Measurements from ENCODE around the gene HSD17B12. TPM values are rescaled to one million over a fixed set of nuclear protein-coding genes. Genes with fewer than 3 reads are reported as not detected.

The HSD17B12 gene
- polyA plus RNA-seq, 3 donors: 13.3 to 35.5 (median 30.4) TPM

DNA sequence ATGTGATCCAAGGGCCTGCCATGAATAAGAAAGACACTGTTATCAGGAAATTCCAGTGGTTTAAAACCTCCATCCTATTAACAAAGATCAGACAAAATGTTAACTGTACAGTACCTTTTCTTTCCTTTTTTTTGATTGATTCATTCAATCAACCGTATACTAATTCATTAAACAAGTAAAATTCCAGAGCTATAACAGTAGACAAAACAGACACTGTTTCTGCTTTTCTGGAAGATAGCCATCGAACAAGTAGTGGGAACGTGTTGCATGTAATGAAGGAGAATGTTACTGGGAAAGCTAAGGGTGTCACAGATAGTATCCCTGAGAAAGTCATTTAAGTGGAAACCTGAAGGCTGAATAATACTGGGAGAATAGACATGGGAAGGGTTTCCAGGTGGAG, 126.4 kb downstream of the HSD17B12 start:
- H3K4me1 ChIP-seq (ENCODE audit: control insufficient read depth in 1 of 2, insufficient read depth in 2 of 2, low read length in 2 of 2): no peaks in the 10 kb centered on the region
- Mint-ChIP-seq H3K27ac (no peak overlapping the region), H3K36me3 (peaks cover 14 to 28% of the 10 kb centered on the region in 2 donors), H3K27me3 (ENCODE audit: low read depth in 3 of 3) (no peaks in the 10 kb centered on the region), H3K9me3 (peaks cover 0 to 9% (median 5%) of the 10 kb centered on the region in 7 donors), H3K4me1 (no peaks in the 10 kb centered on the region), H3K4me3 (no peak overlapping the region)
- DNase-seq: no peak
- H3K9ac ChIP-seq (ENCODE audit: insufficient read depth, low read length, poor library complexity, severe bottlenecking): no peak overlapping the region
- no peaks in the 10 kb centered on the region for H3K27me3 ChIP-seq (ENCODE audit: control insufficient read depth in 2 of 2, insufficient read depth in 2 of 2, low read length in 2 of 2)
- 100% methylated on average over 2 of the region's 3 CpGs for WGBS (ENCODE audit: insufficient coverage)
- no peaks in the 10 kb centered on the region for H4K20me1 ChIP-seq (ENCODE audit: insufficient read depth, low read length)
- no peak for TF ChIP-seq CTCF (IDR thresholded peaks at IDR 0.05)
- H3K36me3 ChIP-seq (replicated peaks in 1 of 2; ENCODE audit: control insufficient read depth in 1 of 2, insufficient read depth in 2 of 2, low read length in 2 of 2): peaks cover 0 to 14% of the 10 kb centered on the region in 2 donors
- no peak overlapping the region for H3K4me2 ChIP-seq (replicated peaks; ENCODE audit: extremely low read depth, low read length, poor library complexity, severe bottlenecking)
- intact Hi-C loops (cut with micrococcal nuclease): no loop called here
- H3K4me3 ChIP-seq (replicated peaks in 1 of 3; ENCODE audit: low read depth in 2 of 3, low read length in 3 of 3): no peak overlapping the region
- H2AFZ ChIP-seq (ENCODE audit: insufficient read depth, low read depth, low read length, poor library complexity, severe bottlenecking): no peak overlapping the region
- H3K27ac ChIP-seq (ENCODE audit: low read depth in 1 of 2, low read length in 2 of 2): no peak overlapping the region
- peaks cover 0 to 4% of the 10 kb centered on the region in 2 donors for H3K9me3 ChIP-seq (replicated peaks in 1 of 2; ENCODE audit: control insufficient read depth in 1 of 2, insufficient read depth in 1 of 2, low read length in 2 of 2)
- H3K79me2 ChIP-seq (ENCODE audit: insufficient read depth, low read length): no peaks in the 10 kb centered on the region

GRCh38 chr11:43810929-43811596, 130.5 kb downstream of the HSD17B12 start:
- Histone ChIP-seq H3K4me1 (ENCODE audit: control insufficient read depth in 1 of 2, insufficient read depth in 2 of 2, low read length in 2 of 2) (no peaks in the 10 kb centered on the region), H4K20me1 (ENCODE audit: insufficient read depth, low read length) (no peaks in the 10 kb centered on the region), H3K27ac (ENCODE audit: low read depth in 1 of 2, low read length in 2 of 2) (no peak overlapping the region), H3K79me2 (ENCODE audit: insufficient read depth, low read length) (no peaks in the 10 kb centered on the region), H3K36me3 (replicated peaks in 1 of 2; ENCODE audit: control insufficient read depth in 1 of 2, insufficient read depth in 2 of 2, low read length in 2 of 2) (peaks cover 1 to 16% of the 10 kb centered on the region in 2 donors), H3K4me3 (replicated peaks in 1 of 3; ENCODE audit: low read depth in 2 of 3, low read length in 3 of 3) (no peak overlapping the region), H3K9me3 (replicated peaks in 1 of 2; ENCODE audit: control insufficient read depth in 1 of 2, insufficient read depth in 1 of 2, low read length in 2 of 2) (peaks cover 0 to under 1% of the 10 kb centered on the region in 2 donors), H3K27me3 (ENCODE audit: control insufficient read depth in 2 of 2, insufficient read depth in 2 of 2, low read length in 2 of 2) (no peaks in the 10 kb centered on the region), H3K4me2 (replicated peaks; ENCODE audit: extremely low read depth, low read length, poor library complexity, severe bottlenecking) (no peak overlapping the region), H3K9ac (ENCODE audit: insufficient read depth, low read length, poor library complexity, severe bottlenecking) (no peak overlapping the region), H2AFZ (ENCODE audit: insufficient read depth, low read depth, low read length, poor library complexity, severe bottlenecking) (no peak overlapping the region)
- Mint-ChIP-seq H3K27ac (no peak overlapping the region), H3K4me3 (no peak overlapping the region), H3K27me3 (ENCODE audit: low read depth in 3 of 3) (no peaks in the 10 kb centered on the region), H3K9me3 (peaks cover 0 to 2% (median 0%) of the 10 kb centered on the region in 7 donors), H3K4me1 (no peaks in the 10 kb centered on the region), H3K36me3 (peaks cover 18 to 21% of the 10 kb centered on the region in 2 donors)
- TF ChIP-seq CTCF (IDR thresholded peaks at IDR 0.05): no peak
- intact Hi-C loops (cut with micrococcal nuclease): no loop called here
- DNase-seq: no peak
- no CpG with 5 or more reads among the region's 7 CpGs for WGBS (ENCODE audit: insufficient coverage)
